NCI-H1694 treated with DMSO at 0.1 percent for 48 hours (cell line): Measurements from ENCODE around the gene PRC1.
A peak's percentile ranks its signal among the peaks of the same experiment; 100 is the strongest.
"Not testable (repeated sequence)": the region's sequence is repeated elsewhere in the genome, so short reads cannot be mapped to it uniquely, and the experiment has no call there.

Experiments
- DNase-seq: peaks from one replicate; lab custom pipeline; 2025; lab: John Stamatoyannopoulos, UW

The PRC1 gene

GRCh38 chr15:90994417-90995311, at the start of gene PRC1:
Gene PRC1 (minus strand): TSS chr15:90994535. CDS start chr15:90994417, 118 bp downstream.
- peak; percentile 94 for DNase-seq

- DNase-seq = no peak
These were observed 49.0 kb upstream of the PRC1 start for GRCh38 chr15:91043202-91043874.

- DNase-seq = no peak
These were observed 46.5 kb upstream of the PRC1 start for GRCh38 chr15:91040856-91041255.

GRCh38 chr15:91039996-91040395, 45.7 kb upstream of the PRC1 start:
- DNase-seq = no peak

- no peak for DNase-seq
These were observed 38.8 kb upstream of the PRC1 start for GRCh38 chr15:91032919-91033803.

- DNase-seq = no peak
These were observed 37.5 kb upstream of the PRC1 start for GRCh38 chr15:91031796-91032195.

GRCh38 chr15:91027677-91028076, 33.3 kb upstream of the PRC1 start:
- no peak for DNase-seq

- no peak for DNase-seq
These were observed 29.4 kb upstream of the PRC1 start for GRCh38 chr15:91023720-91024119.

- peak; percentile 15 for DNase-seq
These were observed 28.4 kb upstream of the PRC1 start for GRCh38 chr15:91022832-91023129.

GRCh38 chr15:91022075-91022831, 27.9 kb upstream of the PRC1 start, which contains the start of gene VPS33B:
Gene VPS33B (minus strand): TSS chr15:91022594. CDS start chr15:91022249, 345 bp downstream.
- DNase-seq = peak; percentile 76

GRCh38 chr15:91021516-91022074, 27.3 kb upstream of the PRC1 start:
- no peak for DNase-seq

- no peak for DNase-seq
These were observed 23.8 kb upstream of the PRC1 start for GRCh38 chr15:91018158-91018557.

GRCh38 chr15:91017716-91018115, 23.4 kb upstream of the PRC1 start:
- no peak for DNase-seq

GRCh38 chr15:91013701-91014100, 19.4 kb upstream of the PRC1 start:
- not testable (repeated sequence) for DNase-seq

GRCh38 chr15:91007266-91007665, 12.9 kb upstream of the PRC1 start:
- no peak for DNase-seq

GRCh38 chr15:91001209-91001608, 6.9 kb upstream of the PRC1 start:
- DNase-seq = no peak

GRCh38 chr15:90998737-90999136, 4.4 kb upstream of the PRC1 start:
- no peak for DNase-seq

- no peak for DNase-seq
These were observed 297 bp downstream of the PRC1 start for GRCh38 chr15:90994059-90994416.

GRCh38 chr15:90991587-90992285, 2.6 kb downstream of the PRC1 start:
- DNase-seq = no peak

- DNase-seq = no peak
These were observed 3.9 kb downstream of the PRC1 start for GRCh38 chr15:90990446-90990845.
